Natural killer cell (primary cell): ENCODE results near the gene NANOS2. TPM values are rescaled to one million over a fixed set of nuclear protein-coding genes. Genes with fewer than 3 reads are reported as not detected.
"Not testable (repeated sequence)": the region's sequence is repeated elsewhere in the genome, so short reads cannot be mapped to it uniquely, and the experiment has no call there.

Experiments
- ATAC-seq, 3 donors: fragments of 150-1000 bp in 2 of 3; fragments of 200-7000 bp in 1 of 3; cut with Tn5 transposase; 1 replicate in 1 of 3; 2 replicates in 2 of 3; pipeline ENCODE4 v1.10.0; 2021; ENCODE audit warnings: mild to moderate bottlenecking in 2 of 3, moderate library complexity in 2 of 3
- DNase-seq, 2 donors: peaks; one replicate each; pipeline versions ENCODE4 v3.0.0 to v3.0.0-alpha.2; 2013 to 2021; ENCODE audit warnings: mixed read lengths in 1 of 2
- H3K27ac ChIP-seq: one replicate; pipeline ENCODE4 v1.5.1; 2013; ENCODE audit warnings: mild to moderate bottlenecking, low read length
- H3K27me3 ChIP-seq: one replicate; pipeline ENCODE4 v1.6.1; 2013; ENCODE audit warnings: low read length; ENCODE audit not compliant: control insufficient read depth, insufficient read depth
- H3K36me3 ChIP-seq: one replicate; pipeline ENCODE4 v1.6.1; 2013; ENCODE audit warnings: low read length; ENCODE audit not compliant: control insufficient read depth, insufficient read depth
- H3K4me1 ChIP-seq: one replicate; pipeline ENCODE4 v1.6.1; 2013; ENCODE audit warnings: low read length; ENCODE audit not compliant: control insufficient read depth, insufficient read depth
- H3K4me3 ChIP-seq: one replicate; pipeline ENCODE4 v1.5.1; 2013; ENCODE audit warnings: low read length
- H3K9me3 ChIP-seq: one replicate; pipeline ENCODE4 v1.6.1; 2013; ENCODE audit warnings: low read length; ENCODE audit not compliant: control insufficient read depth, insufficient read depth
- H3K27ac Mint-ChIP-seq, 2 donors: one replicate each; pipeline ENCODE4 v1.8.0; 2022; ENCODE audit warnings: mild to moderate bottlenecking in 2 of 2, mixed read lengths in 2 of 2, moderate library complexity in 1 of 2
- H3K27me3 Mint-ChIP-seq, 2 donors: one replicate each; pipeline ENCODE4 v1.8.0; 2022; ENCODE audit warnings: low read depth in 2 of 2, mixed read lengths in 2 of 2
- H3K36me3 Mint-ChIP-seq: one replicate; pipeline ENCODE4 v1.8.0; 2022; ENCODE audit warnings: mixed read lengths
- H3K4me1 Mint-ChIP-seq, 2 donors: one replicate each; pipeline ENCODE4 v1.8.0; 2022; ENCODE audit warnings: mixed read lengths in 2 of 2
- H3K4me3 Mint-ChIP-seq: one replicate; pipeline ENCODE4 v1.8.0; 2022; ENCODE audit warnings: mild to moderate bottlenecking, moderate library complexity, mixed read lengths
- H3K9me3 Mint-ChIP-seq, 2 donors: one replicate each; pipeline ENCODE4 v1.8.0; 2022; ENCODE audit warnings: mixed read lengths in 2 of 2
- CTCF ChIP-seq: fragments of 200-600 bp; IDR thresholded peaks from one replicate; pipeline ENCODE4 v1.8.0; 2022; ENCODE audit warnings: antibody characterized with exemption
- WGBS: methylation state at CpG from one replicate; pipeline ENCODE4 v1.1.7; 2013; ENCODE audit warnings: missing lambda C conversion rate; ENCODE audit not compliant: insufficient coverage; 5-methylcytosine and 5-hydroxymethylcytosine counted together
- intact Hi-C: fragments of 100-400 bp; cut with micrococcal nuclease; formaldehyde crosslinking; loops from one replicate; pipeline ENCODE4 v1.14.2; 2022
- total RNA-seq, 4 donors: library from RNA; stranded (reverse); fragments of 120-200 nt in 1 of 4; gene quantifications; one replicate each; pipeline versions ENCODE4 v1.2.3 to v1.2.4, GENCODE V29; 2013 to 2022

The NANOS2 gene
- total RNA-seq, 3 donors from 2014 or later (not counting 1 experiment from before 2014, with no cell fraction given), result not detected

- ATAC-seq (no peak), DNase-seq (no peak)
- Histone ChIP-seq H3K27me3 (no peaks in the 10 kb centered on the region), H3K27ac (no peak overlapping the region), H3K4me3 (no peak overlapping the region), H3K9me3 (no peaks in the 10 kb centered on the region), H3K4me1 (peaks cover 21% of the 10 kb centered on the region), H3K36me3 (peaks cover 14% of the 10 kb centered on the region)
- Mint-ChIP-seq H3K27me3 (no peaks in the 10 kb centered on the region), H3K36me3 (no peaks in the 10 kb centered on the region), H3K9me3 (no peaks in the 10 kb centered on the region), H3K27ac (no peak overlapping the region), H3K4me3 (no peak overlapping the region), H3K4me1 (peaks cover 4 to 22% of the 10 kb centered on the region in 2 donors)
- no peak for TF ChIP-seq CTCF
- WGBS, result 85% methylated on average over 8 of the region's 8 CpGs
- intact Hi-C loops, result no loop called here
Measured at GRCh38 chr19:45897261-45897812, 17.2 kb downstream of the NANOS2 start.

- H3K27ac ChIP-seq, ATAC-seq, H3K36me3 Mint-ChIP-seq, H3K9me3 ChIP-seq, DNase-seq, H3K4me3 ChIP-seq, H3K27ac Mint-ChIP-seq, H3K4me3 Mint-ChIP-seq, H3K9me3 Mint-ChIP-seq, H3K27me3 Mint-ChIP-seq, intact Hi-C loops, H3K27me3 ChIP-seq: not testable (repeated sequence)
- WGBS, result 98% methylated on average over 12 of the region's 12 CpGs
- H3K4me1 Mint-ChIP-seq, result peaks cover 4 to 12% of the 10 kb centered on the region in 2 donors
- Histone ChIP-seq H3K4me1 (peaks cover 10% of the 10 kb centered on the region), H3K36me3 (peaks cover 14% of the 10 kb centered on the region)
Measured at GRCh38 chr19:45895983-45896599, 18.5 kb downstream of the NANOS2 start.

GRCh38 chr19:45895519-45895972, 19.0 kb downstream of the NANOS2 start:
- H3K4me3 ChIP-seq, result no peak overlapping the region
- no peaks in the 10 kb centered on the region for H3K9me3 Mint-ChIP-seq
- no peak overlapping the region for H3K4me3 Mint-ChIP-seq
- H3K4me1 ChIP-seq, result peaks cover 6% of the 10 kb centered on the region
- H3K36me3 ChIP-seq, result peaks cover 14% of the 10 kb centered on the region
- no peaks in the 10 kb centered on the region for H3K9me3 ChIP-seq
- WGBS, result 97% methylated on average over 9 of the region's 9 CpGs
- H3K27ac Mint-ChIP-seq, result no peak overlapping the region
- intact Hi-C loops, result no loop called here
- no peak for DNase-seq
- H3K4me1 Mint-ChIP-seq, result peaks cover 4 to 7% of the 10 kb centered on the region in 2 donors
- no peaks in the 10 kb centered on the region for H3K27me3 Mint-ChIP-seq
- no peaks in the 10 kb centered on the region for H3K36me3 Mint-ChIP-seq
- ATAC-seq, result no peak
- no peak for TF ChIP-seq CTCF
- no peak overlapping the region for H3K27ac ChIP-seq
- no peaks in the 10 kb centered on the region for H3K27me3 ChIP-seq

GRCh38 chr19:45890877-45891276, 23.7 kb downstream of the NANOS2 start:
- no peak overlapping the region for H3K27ac Mint-ChIP-seq
- no peaks in the 10 kb centered on the region for H3K36me3 Mint-ChIP-seq
- DNase-seq (no peak), ATAC-seq (no peak)
- no peak overlapping the region for H3K27ac ChIP-seq
- no peaks in the 10 kb centered on the region for H3K27me3 ChIP-seq
- H3K9me3 Mint-ChIP-seq, result no peaks in the 10 kb centered on the region
- no peaks in the 10 kb centered on the region for H3K27me3 Mint-ChIP-seq
- 92% methylated on average over 16 of the region's 17 CpGs for WGBS
- no peak for TF ChIP-seq CTCF
- no peak overlapping the region for H3K4me3 ChIP-seq
- H3K4me1 Mint-ChIP-seq, result peaks cover 15% of the 10 kb centered on the region in 2 donors
- H3K4me1 ChIP-seq, result peaks cover 12% of the 10 kb centered on the region
- H3K9me3 ChIP-seq, result no peaks in the 10 kb centered on the region
- intact Hi-C loops, result no loop called here
- no peak overlapping the region for H3K4me3 Mint-ChIP-seq
- peaks cover 5% of the 10 kb centered on the region for H3K36me3 ChIP-seq
